Activated CD4-positive, alpha-beta T cell treated with anti-CD3 and anti-CD28 coated beads, Interleukin-2, amount 10 ng/mL, durations not matched to agents 24 days and 14 days (primary cell): Measurements from ENCODE around the gene CELSR2. TPM values are rescaled to one million over a fixed set of nuclear protein-coding genes. Genes with fewer than 3 reads are reported as not detected.
"Not testable (repeated sequence)": the region's sequence is repeated elsewhere in the genome, so short reads cannot be mapped to it uniquely, and the experiment has no call there.

Experiments
- DNase-seq: peaks from one replicate; pipeline ENCODE4 v3.0.0; 2022
- H3K27ac Mint-ChIP-seq: one replicate; pipeline ENCODE4 v1.8.0; 2022; ENCODE audit warnings: mild to moderate bottlenecking, mixed read lengths
- H3K27me3 Mint-ChIP-seq: one replicate; pipeline ENCODE4 v1.8.0; 2022; ENCODE audit warnings: mixed read lengths
- H3K36me3 Mint-ChIP-seq: one replicate; pipeline ENCODE4 v1.8.0; 2022; ENCODE audit warnings: low read depth, mild to moderate bottlenecking, mixed read lengths
- H3K4me1 Mint-ChIP-seq: one replicate; pipeline ENCODE4 v1.8.0; 2021; ENCODE audit warnings: mixed read lengths
- H3K4me3 Mint-ChIP-seq: one replicate; pipeline ENCODE4 v1.8.0; 2022; ENCODE audit warnings: mild to moderate bottlenecking, moderate library complexity, mixed read lengths
- H3K9me3 Mint-ChIP-seq: one replicate; pipeline ENCODE4 v1.8.0; 2021; ENCODE audit warnings: mixed read lengths
- intact Hi-C: fragments of 100-400 bp; cut with micrococcal nuclease; formaldehyde crosslinking; loops from one replicate; pipeline ENCODE4 v1.15.1; 2023
- total RNA-seq: library from RNA; stranded (reverse); gene quantifications from 2 replicates; pipeline ENCODE4 v1.2.3, GENCODE V29; 2022

Gene CELSR2
- total RNA-seq, 1 donor from 2014 or later, result 4.1 TPM

DNA sequence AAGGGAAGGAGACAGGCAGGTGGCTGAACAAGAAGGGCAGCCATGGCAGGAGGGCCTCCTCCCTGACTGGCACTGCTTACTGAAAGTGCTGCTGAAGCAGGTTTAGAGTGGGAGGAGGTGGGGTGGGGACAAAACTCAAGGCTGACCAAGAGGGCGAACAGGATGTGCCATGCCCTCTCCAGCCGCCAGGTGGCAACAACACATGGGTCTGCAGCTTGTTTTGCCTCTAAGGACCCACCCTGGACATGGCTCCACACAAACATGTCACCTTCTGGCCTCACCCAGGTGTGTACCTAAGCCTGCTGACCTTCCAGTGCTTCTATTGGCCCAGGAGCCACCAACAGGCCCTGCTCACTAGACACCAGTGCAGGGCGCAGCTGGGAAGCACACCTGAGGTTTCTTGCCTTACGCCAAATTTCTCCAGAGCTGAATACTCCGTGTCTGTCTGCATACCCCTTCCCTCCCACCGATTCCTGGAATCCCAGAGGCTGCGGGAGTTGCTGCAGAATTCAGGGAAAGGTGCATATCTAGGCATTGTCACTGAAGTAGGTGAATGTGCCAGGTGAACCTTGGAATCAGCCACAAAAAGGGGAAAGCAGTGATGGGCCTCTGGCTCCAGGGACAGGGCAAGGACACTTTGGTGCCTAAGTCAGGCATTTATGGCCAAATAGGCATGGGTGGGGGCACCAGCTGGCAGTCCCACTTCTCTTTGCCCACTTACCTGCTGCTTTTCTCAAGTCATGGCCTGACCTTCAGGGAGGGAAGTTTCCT is 28.3 kb downstream of the CELSR2 start:
- no peaks in the 10 kb centered on the region for H3K27me3 Mint-ChIP-seq
- H3K9me3 Mint-ChIP-seq, result no peaks in the 10 kb centered on the region
- peaks cover 7% of the 10 kb centered on the region for H3K36me3 Mint-ChIP-seq
- H3K4me3 Mint-ChIP-seq, result no peak overlapping the region
- no peak overlapping the region for H3K27ac Mint-ChIP-seq
- intact Hi-C loops, result loop anchor here (1.0 kb wide), 2 partner anchors 122 to 255 kb away; no protein-coding TSS in a partner anchor
- DNase-seq, result peak; percentile 91
- peaks cover 17% of the 10 kb centered on the region for H3K4me1 Mint-ChIP-seq

DNA sequence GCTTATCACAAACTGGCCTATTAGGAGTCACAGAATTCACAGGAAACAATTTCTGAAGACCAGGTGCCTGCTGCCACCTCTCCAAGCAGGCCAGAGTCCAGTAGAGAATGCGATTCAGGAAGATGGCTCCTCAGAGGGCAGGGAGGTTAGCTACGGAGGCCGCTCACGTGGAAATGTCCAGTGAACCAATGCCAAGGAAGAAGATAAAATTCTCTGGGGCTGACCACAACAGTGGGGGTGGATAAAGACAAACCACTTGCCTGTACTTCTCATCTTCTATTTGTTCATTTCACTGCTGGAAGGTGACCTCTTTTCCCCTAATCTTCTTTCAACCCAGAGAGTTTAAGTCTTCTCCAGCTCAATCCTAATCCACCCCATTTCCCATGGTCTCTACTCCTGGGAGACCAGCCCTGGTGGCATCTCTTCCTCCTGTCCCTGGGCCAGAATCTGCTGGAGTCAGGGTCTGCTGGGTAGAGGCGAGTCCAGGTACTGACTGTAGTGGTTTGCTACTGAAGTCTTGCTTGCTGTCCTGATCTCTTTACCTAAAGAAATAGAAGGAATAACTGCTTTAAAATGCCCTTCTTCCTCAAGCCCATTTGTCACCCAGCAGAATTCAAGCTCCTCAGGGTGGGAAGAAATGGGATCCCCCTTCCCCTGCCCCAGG is 30.4 kb downstream of the CELSR2 start:
- Mint-ChIP-seq H3K27ac (no peak overlapping the region), H3K4me1 (peaks cover 24% of the 10 kb centered on the region), H3K36me3 (peaks cover 7% of the 10 kb centered on the region), H3K4me3 (no peak overlapping the region), H3K9me3 (no peaks in the 10 kb centered on the region), H3K27me3 (no peaks in the 10 kb centered on the region)
- intact Hi-C loops, result loop anchor here (5.0 kb wide), 1 partner anchor 343 kb away; no protein-coding TSS in a partner anchor
- DNase-seq, result no peak

DNA sequence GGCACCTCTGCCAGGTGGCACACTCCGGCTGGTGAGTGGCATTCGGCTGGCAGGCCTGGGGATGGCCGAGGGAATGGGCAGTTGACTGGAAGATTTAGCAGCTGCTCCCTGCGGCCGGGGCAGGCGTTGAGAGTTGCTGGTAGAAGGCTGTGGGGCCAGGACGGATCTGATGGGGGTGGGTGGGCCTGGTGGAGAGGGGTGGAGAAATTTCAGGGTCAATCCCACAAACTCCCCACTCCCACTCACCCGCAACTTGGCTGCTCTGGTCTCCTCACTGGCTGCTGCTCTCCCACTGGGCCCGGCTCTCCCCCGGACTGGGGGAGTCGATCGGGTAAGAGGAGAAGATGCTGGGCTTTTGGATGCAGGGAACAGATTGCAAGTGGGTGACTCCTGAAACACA is 31.5 kb downstream of the CELSR2 start:
- no peaks in the 10 kb centered on the region for H3K27me3 Mint-ChIP-seq
- H3K36me3 Mint-ChIP-seq, result peaks cover 7% of the 10 kb centered on the region
- peaks cover 24% of the 10 kb centered on the region for H3K4me1 Mint-ChIP-seq
- no peak overlapping the region for H3K27ac Mint-ChIP-seq
- H3K4me3 Mint-ChIP-seq, result no peak overlapping the region
- no peak for DNase-seq
- intact Hi-C loops, result loop anchor here (5.0 kb wide), 1 partner anchor 341 kb away; no protein-coding TSS in a partner anchor
- H3K9me3 Mint-ChIP-seq, result no peaks in the 10 kb centered on the region

DNA sequence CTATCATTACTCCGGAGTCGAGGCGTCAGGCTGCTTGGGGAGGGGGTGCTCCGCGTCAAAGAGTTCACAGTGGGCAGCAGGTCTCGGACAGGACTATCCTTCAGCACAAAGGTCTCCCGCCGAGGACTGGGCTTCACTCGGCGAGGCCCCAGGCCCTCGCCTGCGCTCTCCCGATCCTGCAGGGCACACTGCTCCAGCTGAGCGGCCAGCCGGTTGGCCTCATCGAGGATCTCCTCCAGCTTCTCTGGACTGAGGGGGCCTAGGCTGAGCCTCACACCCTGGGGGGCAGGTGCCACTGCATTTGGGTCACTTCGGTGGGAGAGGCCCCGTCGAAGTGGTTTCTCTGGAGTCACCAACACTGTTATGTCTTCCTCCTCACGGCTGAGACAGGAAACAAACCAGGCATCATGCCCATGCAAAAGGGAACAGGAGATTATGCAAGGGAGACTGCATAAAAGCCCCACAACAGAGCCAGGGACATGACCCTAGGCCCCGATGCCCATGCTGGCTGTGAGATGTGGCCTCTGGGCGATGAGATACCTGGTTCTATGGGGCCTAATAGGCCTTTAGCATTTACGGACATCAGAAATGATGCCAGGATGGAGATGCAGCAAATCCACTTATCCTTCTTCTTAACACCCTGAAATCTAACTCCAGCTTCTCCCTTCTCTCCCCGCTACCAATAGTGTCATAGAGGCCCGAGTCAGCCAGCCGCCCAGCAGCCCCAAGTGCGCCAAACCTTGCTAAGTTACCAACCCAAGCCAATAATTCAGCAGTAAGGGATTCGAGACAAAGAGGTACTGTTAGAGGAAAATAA is 32.5 kb downstream of the CELSR2 start:
- Mint-ChIP-seq H3K4me1 (peaks cover 24% of the 10 kb centered on the region), H3K4me3 (peak overlapping the region; percentile 95), H3K27me3 (no peaks in the 10 kb centered on the region), H3K36me3 (peaks cover 7% of the 10 kb centered on the region), H3K27ac (no peak overlapping the region), H3K9me3 (no peaks in the 10 kb centered on the region)
- intact Hi-C loops, result loop anchor here (2.0 to 5.0 kb wide), 2 partner anchors 251 to 340 kb away; no protein-coding TSS in a partner anchor
- DNase-seq, result no peak

DNA sequence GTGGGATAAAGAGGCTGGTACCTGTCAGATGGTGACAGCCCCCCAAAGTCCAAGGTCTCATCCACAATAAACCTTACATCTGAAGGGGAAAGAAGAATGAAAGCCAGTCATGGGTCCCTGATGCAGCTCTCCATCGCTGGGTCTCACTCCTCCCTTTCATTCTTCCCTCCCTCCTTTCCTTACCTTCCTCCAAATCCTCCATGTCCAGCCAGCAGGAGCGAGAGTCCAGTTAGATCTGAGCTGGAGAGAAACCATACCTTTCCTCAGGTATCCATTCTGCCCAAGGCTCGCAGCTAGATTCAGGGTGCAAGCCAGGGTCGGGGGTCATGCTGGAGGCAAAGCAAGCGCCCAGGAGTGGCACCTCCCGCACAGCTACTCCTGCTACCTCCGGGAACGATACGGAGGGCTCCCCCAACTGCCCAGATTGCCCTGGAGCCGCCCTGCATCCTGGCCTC is 33.2 kb downstream of the CELSR2 start:
- peak overlapping the region; percentile 95 for H3K4me3 Mint-ChIP-seq
- peak overlapping the region; percentile 95 for H3K27ac Mint-ChIP-seq
- peaks cover 7% of the 10 kb centered on the region for H3K36me3 Mint-ChIP-seq
- H3K27me3 Mint-ChIP-seq, result no peaks in the 10 kb centered on the region
- H3K4me1 Mint-ChIP-seq, result peaks cover 20% of the 10 kb centered on the region
- intact Hi-C loops, result loop anchor here (2.0 to 5.0 kb wide), 2 partner anchors 250 to 340 kb away; no protein-coding TSS in a partner anchor
- no peaks in the 10 kb centered on the region for H3K9me3 Mint-ChIP-seq
- DNase-seq, result no peak

DNA sequence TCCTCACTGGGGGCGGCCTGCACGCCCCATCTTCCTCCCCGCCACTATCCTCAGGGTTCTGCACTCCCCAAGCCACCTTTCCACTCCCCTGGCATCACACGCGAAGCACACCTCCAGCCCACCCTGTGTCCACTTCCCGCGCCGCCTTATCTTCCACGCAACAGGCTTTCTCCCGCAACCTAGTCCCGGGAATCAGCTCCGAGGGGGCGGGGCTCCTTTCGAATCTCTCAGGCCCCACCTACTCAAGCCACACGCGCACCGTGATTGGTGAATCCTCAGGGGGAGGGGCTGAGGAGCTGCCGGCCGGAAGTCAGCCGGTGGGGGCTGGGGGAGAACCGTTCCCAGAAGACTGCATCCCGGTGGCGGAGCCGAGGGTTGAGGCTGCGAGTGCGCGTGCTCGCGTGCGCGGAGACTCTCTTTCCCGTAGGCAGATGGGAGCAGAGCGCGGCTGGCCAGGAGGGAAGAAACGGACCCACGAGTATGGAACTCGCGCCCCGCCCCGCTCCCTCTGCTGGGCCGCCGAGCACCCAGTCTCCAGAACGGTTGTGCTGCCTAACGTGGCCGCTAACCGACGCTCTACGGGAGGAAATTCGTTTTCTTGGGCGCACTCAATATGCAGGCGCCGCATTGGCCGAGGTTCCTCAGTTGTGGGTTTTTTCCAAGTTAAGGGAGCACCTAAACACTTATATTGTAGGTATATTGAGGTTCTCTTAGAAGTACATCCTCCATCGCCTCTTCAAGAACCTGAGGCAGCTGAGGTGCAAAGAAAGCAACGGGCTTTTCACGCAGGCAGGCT is 33.8 kb downstream of the CELSR2 start, which contains the start of gene PSRC1:
TSS of gene PSRC1 (minus strand) at position 194 of the 796 bp plus-strand sequence.
- peak; percentile 98 for DNase-seq
- H3K4me3 Mint-ChIP-seq, result peak within 1 kb of the TSS; percentile 95
- intact Hi-C loops, result loop anchor here (1.0 to 5.0 kb wide), 5 partner anchors 116 to 339 kb away; partner anchors contain the start of genes ATXN7L2 and PSMA5
- peaks cover 2% of the 10 kb centered on the region for H3K27me3 Mint-ChIP-seq
- H3K36me3 Mint-ChIP-seq, result peaks cover 7% of the 10 kb centered on the region
- peak within 1 kb of the TSS; percentile 95 for H3K27ac Mint-ChIP-seq
- no peaks in the 10 kb centered on the region for H3K9me3 Mint-ChIP-seq
- peaks cover 19% of the 10 kb centered on the region for H3K4me1 Mint-ChIP-seq

DNA sequence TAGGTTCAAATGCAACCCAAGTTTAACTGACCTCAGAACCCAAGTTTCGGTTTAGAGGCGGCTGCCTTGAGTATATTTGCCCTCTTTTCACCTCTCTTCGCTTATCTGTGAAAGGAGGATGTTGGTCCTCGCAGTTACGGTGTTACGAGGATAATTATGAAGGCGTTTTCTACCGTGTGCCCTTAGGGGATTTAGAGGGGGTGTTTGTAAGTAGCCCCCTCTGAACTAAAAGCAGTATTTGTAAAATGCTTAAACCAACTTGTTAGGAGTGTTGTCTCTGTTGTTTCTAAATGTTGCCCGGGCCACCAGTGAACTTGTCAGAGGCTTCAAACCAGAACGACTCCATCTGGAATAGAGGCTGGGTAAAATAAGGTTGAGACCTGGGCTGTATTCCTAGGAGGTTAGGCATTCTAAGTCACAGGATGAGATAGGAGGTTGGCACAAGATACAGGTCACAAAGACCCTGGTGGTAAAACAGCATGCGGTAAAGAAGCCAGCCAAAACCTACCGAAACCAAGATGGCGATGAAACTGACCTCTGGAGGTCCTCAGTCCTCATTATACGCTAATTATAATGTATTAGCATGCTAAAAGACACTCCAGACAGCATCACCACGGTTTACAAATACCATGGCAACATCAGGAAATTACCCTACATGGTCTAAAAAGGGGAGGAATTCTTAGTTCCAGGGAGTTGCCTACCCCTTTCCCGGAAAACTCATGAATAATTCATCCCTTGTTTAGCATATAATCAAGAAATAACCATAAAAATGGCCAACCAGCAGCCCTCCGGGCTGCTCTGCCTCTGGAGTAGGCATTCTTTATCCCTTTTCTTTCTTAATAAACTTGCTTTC is 34.6 kb downstream of the CELSR2 start:
- Mint-ChIP-seq H3K4me1 (peaks cover 19% of the 10 kb centered on the region), H3K27me3 (peaks cover 2% of the 10 kb centered on the region), H3K4me3 (peak overlapping the region; percentile 95), H3K9me3 (no peaks in the 10 kb centered on the region), H3K27ac (peak overlapping the region; percentile 95), H3K36me3 (peaks cover 5% of the 10 kb centered on the region)
- no peak for DNase-seq
- intact Hi-C loops, result loop anchor here (1.0 to 5.0 kb wide), 5 partner anchors 115 to 338 kb away; partner anchors contain the start of genes ATXN7L2 and PSMA5

DNA sequence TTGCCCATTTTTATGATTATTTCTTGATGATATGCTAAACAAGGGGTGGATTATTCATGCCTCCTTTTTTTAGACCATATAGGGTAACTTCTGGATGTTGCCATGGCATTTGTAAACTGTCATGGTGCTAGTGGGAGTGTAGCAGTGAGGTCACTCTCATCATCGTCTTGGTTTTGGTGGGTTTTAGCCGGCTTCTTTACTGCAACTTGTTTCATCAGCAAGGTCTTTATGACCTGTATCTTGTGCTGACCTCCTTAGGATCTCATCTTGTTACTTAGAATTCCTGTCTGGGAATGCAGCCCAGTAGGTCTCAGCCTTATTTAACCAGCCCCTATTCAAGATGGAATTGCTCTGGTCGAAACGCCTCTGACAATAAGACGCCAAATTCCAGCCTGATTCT is 37.4 kb downstream of the CELSR2 start:
- DNase-seq, H3K27ac Mint-ChIP-seq, H3K4me3 Mint-ChIP-seq, H3K9me3 Mint-ChIP-seq, H3K27me3 Mint-ChIP-seq, intact Hi-C loops, H3K36me3 Mint-ChIP-seq: not testable (repeated sequence)
- H3K4me1 Mint-ChIP-seq, result peaks cover 14% of the 10 kb centered on the region

DNA sequence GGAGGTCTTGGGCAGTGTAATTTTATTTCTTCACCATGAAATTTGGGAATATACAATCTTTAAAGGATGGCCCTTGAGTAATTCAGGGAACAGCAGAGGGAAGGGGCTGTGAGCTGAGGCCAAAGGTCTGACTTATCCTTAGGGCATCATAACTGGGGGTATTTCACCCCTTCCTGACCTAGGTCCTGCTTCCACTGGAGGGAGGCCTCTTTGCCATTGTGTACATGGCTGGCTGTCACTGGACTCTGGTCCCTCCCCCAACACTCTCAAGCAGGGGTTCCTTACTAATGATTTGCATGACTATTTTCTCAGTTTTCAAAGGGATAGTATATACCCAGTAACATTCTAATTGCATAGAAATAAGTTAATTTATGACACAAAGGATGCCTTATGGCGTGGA is 40.8 kb downstream of the CELSR2 start:
- Mint-ChIP-seq H3K4me1 (no peaks in the 10 kb centered on the region), H3K4me3 (no peak overlapping the region), H3K36me3 (no peaks in the 10 kb centered on the region), H3K27ac (no peak overlapping the region), H3K27me3 (peaks cover 16% of the 10 kb centered on the region), H3K9me3 (no peaks in the 10 kb centered on the region)
- intact Hi-C loops, result no loop called here
- no peak for DNase-seq

DNA sequence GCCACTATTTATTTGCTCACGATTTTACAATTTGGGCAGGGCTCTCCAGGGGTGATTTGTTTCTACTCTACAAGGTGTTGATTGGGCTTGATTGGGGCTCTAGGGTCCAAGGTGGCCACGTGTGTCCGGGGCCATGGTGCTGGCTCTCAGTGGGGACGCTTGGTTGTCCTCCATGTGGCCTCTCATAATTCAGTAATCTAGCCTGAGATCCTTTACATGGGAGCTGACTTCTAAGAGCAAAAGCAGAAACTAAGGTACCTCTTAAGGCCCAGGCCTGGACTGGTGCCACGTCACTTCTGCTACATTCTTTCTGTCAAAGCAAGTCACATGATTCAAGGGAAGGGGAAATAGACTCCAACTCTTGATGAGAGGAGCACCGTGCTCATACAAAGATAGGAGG is 41.7 kb downstream of the CELSR2 start:
- H3K36me3 Mint-ChIP-seq, result no peaks in the 10 kb centered on the region
- no peak overlapping the region for H3K4me3 Mint-ChIP-seq
- peaks cover 20% of the 10 kb centered on the region for H3K27me3 Mint-ChIP-seq
- H3K9me3 Mint-ChIP-seq, result no peaks in the 10 kb centered on the region
- intact Hi-C loops, result no loop called here
- no peak for DNase-seq
- H3K27ac Mint-ChIP-seq, result no peak overlapping the region
- H3K4me1 Mint-ChIP-seq, result peaks cover 2% of the 10 kb centered on the region

DNA sequence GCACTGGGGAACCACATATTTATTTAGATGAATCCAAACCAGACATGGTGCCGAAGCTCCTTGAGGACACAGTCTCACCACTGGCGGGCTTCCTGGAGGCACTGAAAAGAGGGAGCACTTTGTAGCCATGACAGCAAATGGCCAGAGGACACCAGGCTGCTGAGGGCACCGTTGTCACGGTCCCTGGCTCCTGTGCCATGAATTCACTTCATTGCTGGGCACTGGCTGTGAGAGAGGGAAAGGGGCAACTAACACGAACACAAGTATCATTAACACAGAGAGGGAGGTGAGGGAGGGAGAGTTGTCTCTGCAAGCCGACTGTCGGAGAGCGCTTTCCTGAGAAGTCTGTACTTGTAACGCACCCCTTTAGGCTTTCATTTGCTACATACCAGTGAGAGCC is 43.0 kb downstream of the CELSR2 start:
- Mint-ChIP-seq H3K27me3 (peaks cover 20% of the 10 kb centered on the region), H3K27ac (no peak overlapping the region), H3K36me3 (no peaks in the 10 kb centered on the region), H3K9me3 (no peaks in the 10 kb centered on the region), H3K4me3 (no peak overlapping the region), H3K4me1 (peaks cover 2% of the 10 kb centered on the region)
- intact Hi-C loops, result no loop called here
- no peak for DNase-seq

DNA sequence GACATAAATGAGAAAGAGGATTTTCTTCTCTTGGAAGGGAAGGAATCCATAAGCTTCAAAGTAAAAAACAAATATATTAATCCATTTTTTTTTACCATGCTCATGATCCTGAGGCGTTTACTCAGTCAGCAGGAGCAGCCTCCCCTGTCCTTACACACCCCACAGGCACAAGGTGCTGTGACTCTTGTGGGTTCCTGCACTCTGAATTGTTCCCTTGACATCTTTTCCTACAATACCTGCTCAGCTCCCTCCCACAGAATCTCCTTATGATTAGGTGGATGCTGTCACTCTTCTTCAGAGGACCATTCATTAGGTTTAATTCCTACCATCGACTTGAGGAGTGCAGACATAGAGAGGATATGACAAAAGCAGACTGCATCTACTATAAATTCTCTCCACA is 43.7 kb downstream of the CELSR2 start:
- Mint-ChIP-seq H3K4me1 (peaks cover 2% of the 10 kb centered on the region), H3K4me3 (no peak overlapping the region), H3K9me3 (no peaks in the 10 kb centered on the region), H3K27ac (no peak overlapping the region), H3K36me3 (no peaks in the 10 kb centered on the region), H3K27me3 (peaks cover 18% of the 10 kb centered on the region)
- no peak for DNase-seq
- intact Hi-C loops, result no loop called here
